Uterus (tissue), 2 donors: ENCODE data around the gene SLC16A7.

Experiments
- POLR2A ChIP-seq, 2 donors: fragments of 450-650 bp; IDR thresholded peaks; one replicate each; pipeline ENCODE4 v1.6.1; 2016; ENCODE audit warnings: antibody characterized with exemption in 2 of 2, mild to moderate bottlenecking in 1 of 2, moderate library complexity in 1 of 2
- TF ChIP-seq, protein P1 (sequence below), 4 experiments: fragments of 200-600 bp in 2 of 4; fragments of 450-650 bp in 2 of 4; sonication (generic) in 2 of 4; IDR thresholded peaks; one replicate each; pipeline ENCODE4 v1.5.1; 2016 to 2019; ENCODE audit warnings: antibody characterized with exemption in 4 of 4, mild to moderate bottlenecking in 2 of 4, moderate library complexity in 1 of 4

DNA sequence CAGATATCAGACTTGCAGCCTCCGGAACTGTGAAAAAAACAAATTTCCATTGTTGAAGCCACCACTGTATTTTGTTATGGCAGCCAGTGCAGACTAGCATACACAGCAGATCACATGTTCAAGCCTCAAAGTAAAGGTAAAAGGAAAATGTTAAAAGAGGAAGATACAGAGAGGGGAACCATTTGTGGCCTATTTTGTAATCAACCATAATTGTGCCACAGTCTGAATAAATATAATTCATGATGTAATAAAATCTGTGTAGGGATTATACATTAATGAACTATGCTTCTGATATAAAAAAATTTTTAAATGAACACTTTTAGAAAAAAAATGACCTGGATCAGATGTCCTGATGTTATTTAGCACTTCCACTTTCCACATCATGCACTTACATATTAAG lies 79.6 kb downstream of the SLC16A7 start:
- TF ChIP-seq, protein P1, sequence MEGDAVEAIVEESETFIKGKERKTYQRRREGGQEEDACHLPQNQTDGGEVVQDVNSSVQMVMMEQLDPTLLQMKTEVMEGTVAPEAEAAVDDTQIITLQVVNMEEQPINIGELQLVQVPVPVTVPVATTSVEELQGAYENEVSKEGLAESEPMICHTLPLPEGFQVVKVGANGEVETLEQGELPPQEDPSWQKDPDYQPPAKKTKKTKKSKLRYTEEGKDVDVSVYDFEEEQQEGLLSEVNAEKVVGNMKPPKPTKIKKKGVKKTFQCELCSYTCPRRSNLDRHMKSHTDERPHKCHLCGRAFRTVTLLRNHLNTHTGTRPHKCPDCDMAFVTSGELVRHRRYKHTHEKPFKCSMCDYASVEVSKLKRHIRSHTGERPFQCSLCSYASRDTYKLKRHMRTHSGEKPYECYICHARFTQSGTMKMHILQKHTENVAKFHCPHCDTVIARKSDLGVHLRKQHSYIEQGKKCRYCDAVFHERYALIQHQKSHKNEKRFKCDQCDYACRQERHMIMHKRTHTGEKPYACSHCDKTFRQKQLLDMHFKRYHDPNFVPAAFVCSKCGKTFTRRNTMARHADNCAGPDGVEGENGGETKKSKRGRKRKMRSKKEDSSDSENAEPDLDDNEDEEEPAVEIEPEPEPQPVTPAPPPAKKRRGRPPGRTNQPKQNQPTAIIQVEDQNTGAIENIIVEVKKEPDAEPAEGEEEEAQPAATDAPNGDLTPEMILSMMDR (IDR thresholded peaks at IDR 0.05): no peak
- TF ChIP-seq POLR2A (IDR thresholded peaks at IDR 0.05): no peak
